ENCODE measurements around the gene GRXCR2.

GRCh38 chr5:145906401-145906800 lies 33.6 kb upstream of the GRXCR2 start:
- TF ChIP-seq, protein P1, sequence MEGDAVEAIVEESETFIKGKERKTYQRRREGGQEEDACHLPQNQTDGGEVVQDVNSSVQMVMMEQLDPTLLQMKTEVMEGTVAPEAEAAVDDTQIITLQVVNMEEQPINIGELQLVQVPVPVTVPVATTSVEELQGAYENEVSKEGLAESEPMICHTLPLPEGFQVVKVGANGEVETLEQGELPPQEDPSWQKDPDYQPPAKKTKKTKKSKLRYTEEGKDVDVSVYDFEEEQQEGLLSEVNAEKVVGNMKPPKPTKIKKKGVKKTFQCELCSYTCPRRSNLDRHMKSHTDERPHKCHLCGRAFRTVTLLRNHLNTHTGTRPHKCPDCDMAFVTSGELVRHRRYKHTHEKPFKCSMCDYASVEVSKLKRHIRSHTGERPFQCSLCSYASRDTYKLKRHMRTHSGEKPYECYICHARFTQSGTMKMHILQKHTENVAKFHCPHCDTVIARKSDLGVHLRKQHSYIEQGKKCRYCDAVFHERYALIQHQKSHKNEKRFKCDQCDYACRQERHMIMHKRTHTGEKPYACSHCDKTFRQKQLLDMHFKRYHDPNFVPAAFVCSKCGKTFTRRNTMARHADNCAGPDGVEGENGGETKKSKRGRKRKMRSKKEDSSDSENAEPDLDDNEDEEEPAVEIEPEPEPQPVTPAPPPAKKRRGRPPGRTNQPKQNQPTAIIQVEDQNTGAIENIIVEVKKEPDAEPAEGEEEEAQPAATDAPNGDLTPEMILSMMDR (conservative IDR thresholded peaks at IDR 0.05; ENCODE audit: low read length): no peak
- no peak for TF ChIP-seq EZH2phosphoT487 (IDR thresholded peaks at IDR 0.05; ENCODE audit: borderline replicate concordance)
